ENCODE results near the gene CDH26.

DNA sequence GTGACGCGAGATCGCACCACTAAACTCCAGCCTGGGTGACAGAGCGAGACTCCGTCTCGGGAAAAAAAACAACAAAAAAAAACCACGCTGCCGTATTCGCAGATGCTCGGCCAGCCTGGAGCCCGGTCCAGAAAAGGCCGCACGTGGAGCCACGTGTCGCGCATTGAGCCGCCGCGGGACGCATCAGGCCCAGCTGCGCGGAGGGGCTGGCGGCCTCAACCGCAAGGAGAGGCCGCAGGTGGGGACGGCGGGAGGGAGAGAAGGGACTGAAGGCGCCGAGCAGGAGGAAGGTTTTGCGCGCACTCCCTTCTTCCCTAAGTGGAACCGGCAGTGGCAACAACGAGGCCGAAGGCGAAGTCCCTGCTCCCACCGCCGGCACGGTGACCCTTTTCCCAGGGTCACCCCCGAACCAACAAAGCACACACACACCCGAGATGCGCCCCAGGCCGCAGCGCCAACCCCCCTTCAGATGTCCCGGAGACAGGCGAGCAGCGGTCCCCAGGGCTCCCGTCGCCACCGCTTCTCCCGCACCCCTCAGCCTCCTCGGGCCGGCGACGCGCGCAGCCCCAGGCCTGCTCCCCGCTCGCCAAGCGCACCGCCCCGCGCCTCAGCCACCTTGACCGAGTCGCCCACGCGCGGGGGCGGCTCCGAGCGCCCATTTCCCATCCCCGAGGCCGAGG is 25.5 kb upstream of the CDH26 start:
- TF ChIP-seq, protein P1, sequence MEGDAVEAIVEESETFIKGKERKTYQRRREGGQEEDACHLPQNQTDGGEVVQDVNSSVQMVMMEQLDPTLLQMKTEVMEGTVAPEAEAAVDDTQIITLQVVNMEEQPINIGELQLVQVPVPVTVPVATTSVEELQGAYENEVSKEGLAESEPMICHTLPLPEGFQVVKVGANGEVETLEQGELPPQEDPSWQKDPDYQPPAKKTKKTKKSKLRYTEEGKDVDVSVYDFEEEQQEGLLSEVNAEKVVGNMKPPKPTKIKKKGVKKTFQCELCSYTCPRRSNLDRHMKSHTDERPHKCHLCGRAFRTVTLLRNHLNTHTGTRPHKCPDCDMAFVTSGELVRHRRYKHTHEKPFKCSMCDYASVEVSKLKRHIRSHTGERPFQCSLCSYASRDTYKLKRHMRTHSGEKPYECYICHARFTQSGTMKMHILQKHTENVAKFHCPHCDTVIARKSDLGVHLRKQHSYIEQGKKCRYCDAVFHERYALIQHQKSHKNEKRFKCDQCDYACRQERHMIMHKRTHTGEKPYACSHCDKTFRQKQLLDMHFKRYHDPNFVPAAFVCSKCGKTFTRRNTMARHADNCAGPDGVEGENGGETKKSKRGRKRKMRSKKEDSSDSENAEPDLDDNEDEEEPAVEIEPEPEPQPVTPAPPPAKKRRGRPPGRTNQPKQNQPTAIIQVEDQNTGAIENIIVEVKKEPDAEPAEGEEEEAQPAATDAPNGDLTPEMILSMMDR (conservative IDR thresholded peaks at IDR 0.05), result no peak
- no peak for TF ChIP-seq ZFX (IDR thresholded peaks at IDR 0.05)

All from C4-2B (cell line).